Measurements from ENCODE around the gene AOC2. TPM values are rescaled to one million over a fixed set of nuclear protein-coding genes. Genes with fewer than 3 reads are reported as not detected.

The AOC2 gene
- total RNA-seq, 1 donor from 2014 or later, result 10.5 TPM

DNA sequence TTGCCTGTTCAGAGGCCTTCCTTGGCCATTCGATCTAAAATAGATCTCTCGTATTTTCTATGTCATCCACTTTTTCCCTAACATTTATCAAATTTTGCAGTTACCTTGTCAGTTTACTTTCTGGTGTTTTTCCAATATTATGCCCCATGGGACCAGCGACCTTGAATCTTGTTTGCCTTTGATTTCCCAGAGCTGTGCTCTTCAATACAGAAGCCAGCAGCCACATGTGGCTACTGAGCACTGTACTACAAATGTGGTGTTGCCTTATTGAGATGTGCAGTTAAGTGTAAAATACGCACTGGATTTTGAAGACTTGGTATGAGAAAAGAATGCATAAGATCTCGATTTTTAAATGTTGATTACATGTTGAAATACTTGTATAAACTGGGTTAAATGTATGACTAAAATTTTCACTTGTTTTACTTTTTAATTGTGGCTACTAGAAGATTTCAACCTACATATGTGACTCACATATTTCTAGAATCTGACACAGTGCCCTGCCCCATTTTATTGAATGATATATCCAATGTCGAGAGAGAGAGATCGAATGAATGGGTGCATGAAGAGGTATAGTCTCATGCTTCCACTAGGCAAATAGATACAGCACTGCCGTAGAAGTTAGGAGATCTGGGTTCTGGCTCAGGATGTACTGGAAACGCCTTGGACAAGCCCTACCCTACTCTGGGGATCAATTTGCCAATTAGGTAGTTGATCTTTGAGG is 12.0 kb upstream of the AOC2 start:
- no peak for DNase-seq (ENCODE audit: low spot score)

DNA sequence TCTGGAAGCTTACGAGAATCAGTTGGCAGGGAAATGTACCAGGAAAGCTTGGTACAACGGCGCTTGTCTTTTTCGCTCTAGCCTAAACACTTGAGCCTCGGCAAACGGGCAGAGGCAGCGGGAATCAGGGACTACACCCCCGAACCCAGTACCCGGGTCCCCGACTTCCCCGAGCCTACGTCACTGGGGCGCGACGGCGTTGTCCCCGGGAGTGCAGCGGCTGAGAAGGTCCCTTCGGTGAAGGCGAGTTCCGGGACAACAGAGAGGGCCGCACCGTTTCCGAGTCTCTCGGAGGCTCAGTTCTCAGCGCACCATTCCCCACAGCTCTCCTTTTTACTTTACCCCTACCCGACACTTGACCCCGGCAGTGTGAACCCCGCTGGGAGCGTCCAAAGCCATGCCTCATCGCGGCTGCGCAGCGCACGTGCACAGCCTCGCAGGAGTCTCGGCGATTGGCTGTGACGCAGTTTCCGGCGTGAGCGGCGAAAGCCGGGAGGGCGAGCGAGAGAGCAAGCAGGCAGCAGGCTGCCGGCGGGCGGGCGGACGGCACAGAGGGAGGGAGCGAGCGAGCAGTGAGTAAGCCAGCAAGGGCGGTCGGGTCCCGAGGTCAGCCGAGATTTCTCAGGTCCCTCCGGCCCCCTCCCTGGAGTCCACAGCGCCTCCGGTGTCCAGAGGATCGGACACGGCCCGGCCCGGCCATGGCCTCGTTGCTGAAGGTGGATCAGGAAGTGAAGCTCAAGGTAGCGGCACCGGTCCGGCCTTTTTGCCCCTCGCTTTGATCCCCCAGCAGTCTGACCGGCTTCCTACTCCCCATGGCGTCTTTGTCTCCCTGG is 11.2 kb upstream of the AOC2 start, which contains the start of gene PSME3:
Gene PSME3, plus strand, starts transcription at position 464 of the 833 bp plus-strand sequence. Its CDS starts 235 bp downstream, at position 699.
- DNase-seq (ENCODE audit: low spot score), result peak; percentile 97

DNA sequence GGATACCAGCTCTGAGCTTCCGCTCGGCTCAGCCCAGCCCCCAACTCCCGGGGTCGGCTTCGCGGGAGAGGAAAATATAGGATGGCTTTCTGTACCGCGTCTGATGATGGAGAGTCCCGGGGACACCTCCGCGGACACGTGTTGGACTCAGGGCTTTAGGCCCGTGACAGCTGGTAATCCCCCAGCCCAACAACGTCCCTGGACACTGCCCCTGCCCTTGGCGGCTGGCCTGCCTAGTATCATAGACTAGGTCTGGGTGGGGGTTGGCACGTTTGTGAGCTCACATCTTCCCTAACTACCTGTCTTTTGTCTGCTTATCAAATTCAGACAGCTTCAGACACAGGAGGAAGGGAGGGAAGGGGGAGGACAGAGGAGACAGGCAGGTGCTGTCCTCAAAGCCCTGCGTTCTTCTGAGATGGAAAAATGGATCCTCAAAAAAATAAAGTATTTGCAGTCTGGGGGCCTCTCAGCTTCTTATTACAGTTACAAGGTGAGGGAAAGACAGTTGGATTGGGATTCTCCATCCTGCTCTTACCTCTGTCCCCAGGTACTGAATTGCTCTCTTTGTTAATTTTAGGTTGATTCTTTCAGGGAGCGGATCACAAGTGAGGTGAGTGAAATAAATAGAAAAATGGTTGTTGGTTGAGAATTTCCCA is 10.5 kb upstream of the AOC2 start:
- DNase-seq (ENCODE audit: low spot score), result no peak

DNA sequence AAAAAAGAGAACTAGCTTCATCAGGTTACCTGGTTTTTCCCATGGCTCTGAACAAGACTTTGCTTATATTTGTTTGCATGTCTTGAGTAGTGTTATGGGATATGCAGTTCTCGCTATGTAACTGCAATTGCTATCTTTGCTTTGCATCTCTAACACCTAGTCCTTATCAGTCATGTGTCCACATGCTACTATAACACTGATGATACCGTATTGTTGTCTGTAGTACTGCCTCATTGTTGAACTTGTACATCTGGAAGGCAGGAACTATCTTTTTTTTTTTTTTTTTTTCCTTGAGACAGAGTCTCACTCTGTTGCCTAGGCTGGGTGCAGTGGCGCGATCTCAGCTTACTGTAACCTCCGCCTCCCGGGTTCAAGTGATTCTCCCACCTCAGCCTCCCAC is 8.6 kb upstream of the AOC2 start:
- DNase-seq (ENCODE audit: low spot score), result no peak

DNA sequence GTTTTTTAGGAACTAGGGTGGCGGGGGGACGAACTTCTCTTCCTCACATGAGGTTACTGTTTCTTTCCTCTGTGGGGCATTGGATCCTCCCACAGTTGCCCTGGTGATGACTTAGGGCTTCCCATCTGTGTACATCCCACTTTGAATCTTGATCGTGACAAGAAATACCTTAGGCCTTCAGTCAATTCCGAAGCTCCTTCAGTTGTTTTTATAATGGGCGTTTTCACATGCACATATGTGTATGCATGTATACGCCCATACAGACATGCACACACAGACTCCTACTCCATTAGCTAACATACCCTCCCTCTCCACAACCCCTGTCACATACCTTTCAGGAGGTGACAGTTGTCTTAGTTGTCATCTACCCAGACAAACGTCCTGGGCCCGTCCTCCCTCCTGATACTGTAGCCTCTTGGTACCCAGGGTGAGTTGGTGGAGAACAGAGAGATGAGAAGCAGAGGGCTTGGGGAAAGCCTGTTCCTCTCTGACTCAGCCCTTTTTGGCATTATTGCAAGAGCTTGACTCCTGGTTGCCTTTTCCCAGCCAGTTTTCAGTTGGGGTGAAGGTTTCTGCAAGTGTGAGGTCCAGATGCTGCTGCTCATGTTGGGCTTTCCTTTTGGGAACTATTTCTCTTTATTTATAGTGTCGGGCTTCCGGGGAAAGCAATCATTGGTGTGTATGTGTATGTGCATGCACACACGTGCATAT is 2.2 kb upstream of the AOC2 start:
- no peak for DNase-seq (ENCODE audit: low spot score)

DNA sequence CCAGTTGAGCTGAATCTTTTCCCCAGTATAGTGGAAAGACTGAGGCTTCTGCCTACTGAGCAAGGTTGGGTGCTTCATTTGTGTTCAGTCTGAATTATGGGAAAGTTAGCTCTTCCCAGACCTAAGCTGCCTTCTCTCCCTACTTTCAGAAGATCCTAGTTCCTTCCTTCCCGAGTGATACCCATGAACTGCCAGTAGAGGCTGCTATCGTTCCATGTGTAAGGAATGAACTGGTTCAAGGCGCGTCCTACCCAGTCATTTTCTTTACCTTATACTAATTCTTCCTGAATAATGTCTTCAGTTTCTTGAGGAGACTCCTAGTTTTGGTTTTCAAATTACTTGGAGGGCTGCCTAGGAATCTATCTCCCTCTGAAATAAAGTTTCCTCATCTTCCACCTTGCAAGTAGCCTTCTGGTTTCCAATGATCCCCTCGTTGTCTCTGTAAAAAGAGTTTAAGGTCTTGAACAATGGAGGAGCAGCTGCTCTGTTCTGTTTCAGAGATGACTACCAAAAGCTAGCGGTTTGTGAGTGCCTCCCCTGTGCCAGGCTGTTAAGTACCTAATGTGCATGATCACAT is 934 bp upstream of the AOC2 start:
- DNase-seq (ENCODE audit: low spot score), result no peak

DNA sequence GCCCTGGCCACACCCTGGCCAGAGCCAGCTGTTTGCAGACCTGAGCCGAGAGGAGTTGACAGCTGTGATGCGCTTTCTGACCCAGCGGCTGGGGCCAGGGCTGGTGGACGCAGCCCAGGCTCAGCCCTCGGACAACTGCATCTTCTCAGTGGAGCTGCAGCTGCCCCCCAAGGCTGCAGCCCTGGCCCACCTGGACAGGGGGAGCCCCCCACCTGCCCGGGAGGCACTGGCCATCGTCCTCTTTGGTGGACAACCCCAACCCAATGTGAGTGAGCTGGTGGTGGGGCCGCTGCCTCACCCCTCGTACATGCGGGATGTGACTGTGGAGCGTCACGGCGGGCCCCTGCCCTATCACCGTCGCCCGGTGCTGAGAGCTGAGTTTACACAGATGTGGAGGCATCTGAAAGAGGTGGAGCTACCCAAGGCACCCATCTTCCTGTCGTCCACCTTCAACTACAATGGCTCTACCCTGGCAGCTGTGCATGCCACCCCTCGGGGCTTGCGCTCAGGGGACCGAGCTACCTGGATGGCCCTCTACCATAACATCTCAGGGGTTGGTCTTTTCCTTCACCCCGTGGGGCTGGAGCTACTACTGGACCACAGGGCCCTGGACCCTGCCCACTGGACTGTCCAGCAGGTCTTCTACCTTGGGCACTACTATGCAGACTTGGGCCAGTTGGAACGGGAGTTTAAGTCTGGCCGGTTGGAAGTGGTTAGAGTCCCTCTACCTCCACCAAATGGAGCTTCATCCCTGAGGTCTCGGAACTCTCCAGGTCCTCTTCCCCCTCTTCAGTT is 578 bp downstream of the AOC2 start:
- DNase-seq (ENCODE audit: low spot score), result peak; percentile 85

DNA sequence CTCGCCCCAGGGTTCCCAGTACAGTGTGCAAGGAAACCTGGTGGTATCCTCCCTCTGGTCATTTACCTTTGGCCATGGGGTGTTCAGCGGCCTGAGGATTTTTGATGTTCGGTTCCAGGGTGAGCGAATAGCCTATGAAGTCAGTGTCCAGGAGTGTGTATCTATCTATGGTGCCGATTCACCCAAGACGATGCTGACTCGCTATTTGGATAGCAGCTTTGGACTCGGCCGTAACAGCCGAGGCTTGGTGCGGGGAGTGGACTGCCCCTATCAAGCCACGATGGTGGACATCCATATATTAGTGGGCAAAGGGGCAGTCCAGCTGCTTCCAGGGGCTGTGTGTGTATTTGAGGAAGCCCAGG is 1.2 kb downstream of the AOC2 start:
- peak; percentile 71 for DNase-seq (ENCODE audit: low spot score)

DNA sequence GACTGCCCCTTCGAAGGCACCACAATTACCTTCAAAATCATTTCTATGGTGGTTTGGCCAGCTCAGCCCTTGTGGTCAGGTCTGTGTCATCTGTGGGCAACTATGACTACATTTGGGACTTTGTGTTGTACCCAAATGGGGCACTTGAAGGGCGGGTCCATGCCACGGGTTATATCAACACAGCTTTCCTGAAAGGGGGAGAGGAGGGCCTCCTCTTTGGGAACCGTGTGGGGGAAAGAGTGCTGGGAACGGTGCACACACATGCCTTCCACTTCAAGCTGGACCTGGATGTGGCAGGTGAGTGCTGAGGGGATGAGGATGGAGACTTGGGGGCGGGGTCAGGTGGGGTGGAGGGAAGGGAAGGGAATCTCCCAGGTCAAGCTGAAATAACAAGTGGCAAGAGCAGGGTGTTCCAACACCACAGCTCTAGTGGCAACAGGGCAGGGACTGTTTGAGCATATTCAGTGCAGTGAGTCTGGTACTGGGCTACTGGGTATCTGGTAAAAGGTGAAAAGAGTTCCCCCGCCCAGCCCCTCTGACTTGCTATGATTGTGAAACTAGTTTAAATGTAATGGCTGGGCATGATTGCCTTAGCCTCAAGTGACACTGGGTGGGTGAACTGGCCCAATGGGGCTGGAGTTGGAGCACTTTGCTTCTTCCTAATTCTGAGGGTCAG is 1.7 kb downstream of the AOC2 start:
- peak; percentile 82 for DNase-seq (ENCODE audit: low spot score)

DNA sequence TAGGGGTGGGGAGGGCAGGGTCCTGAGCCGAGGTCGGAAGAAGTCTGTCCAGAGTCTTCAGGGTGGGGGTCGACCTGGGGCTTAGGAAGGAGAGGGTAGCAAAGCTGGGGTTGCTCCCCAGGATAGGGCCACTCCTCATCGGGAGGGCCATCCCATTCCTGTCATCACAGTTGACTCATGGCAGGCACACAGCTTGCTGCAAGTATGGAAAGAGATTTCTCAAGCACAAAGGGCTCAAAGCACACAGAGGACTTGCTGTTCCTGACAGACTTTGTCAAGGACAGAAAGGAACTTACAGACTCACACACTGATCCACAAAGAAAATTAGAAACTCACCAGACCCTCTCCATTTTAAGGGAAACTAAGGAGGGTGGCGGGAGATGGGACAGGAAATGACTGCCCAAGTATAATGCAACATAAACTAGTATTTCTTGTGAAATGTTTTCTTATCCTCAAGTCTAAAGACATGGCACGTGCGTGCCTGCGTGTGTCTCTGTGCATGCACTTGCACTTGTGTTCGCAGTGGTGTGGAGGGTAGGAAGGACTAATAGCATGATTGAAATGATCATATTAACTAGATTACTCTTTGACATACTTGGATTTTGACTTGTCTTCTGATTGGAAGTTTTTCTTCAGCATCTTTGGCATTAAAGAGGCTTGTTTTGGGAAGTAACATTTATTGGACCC is 2.4 kb downstream of the AOC2 start:
- DNase-seq (ENCODE audit: low spot score), result peak; percentile 49

DNA sequence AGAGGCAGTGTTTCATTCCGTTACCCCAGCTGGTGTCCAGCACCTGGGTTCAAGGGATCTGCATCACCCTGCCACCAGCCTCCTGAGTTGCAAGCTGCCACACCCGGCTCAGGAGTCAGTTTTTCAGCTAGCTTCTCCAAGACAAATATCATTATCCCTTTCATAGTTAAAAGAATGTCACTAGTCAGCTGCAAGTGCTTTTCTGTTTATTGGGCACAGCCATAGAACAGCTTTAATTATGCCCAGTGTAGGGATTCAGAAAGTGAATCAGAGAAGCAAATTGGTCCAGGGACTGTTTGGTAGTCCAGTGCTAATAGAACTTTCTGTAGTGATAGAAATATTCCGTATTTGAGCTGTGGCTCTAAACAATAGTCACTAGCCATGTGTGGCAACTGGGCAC is 3.7 kb downstream of the AOC2 start:
- DNase-seq (ENCODE audit: low spot score), result no peak

DNA sequence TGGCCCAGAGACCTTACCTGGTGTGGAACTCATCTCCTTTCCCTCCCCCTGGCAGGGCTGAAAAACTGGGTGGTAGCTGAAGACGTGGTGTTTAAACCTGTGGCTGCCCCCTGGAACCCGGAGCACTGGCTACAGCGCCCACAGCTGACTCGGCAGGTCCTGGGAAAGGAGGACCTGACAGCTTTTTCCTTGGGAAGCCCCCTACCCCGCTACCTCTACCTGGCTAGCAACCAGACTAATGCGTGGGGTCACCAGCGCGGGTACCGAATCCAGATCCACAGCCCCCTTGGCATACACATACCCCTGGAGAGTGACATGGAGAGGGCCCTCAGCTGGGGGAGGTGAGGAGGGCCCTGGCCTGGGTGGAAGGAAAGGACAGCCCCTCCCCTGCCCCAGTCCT is 4.7 kb downstream of the AOC2 start:
- peak; percentile 55 for DNase-seq (ENCODE audit: low spot score)

DNA sequence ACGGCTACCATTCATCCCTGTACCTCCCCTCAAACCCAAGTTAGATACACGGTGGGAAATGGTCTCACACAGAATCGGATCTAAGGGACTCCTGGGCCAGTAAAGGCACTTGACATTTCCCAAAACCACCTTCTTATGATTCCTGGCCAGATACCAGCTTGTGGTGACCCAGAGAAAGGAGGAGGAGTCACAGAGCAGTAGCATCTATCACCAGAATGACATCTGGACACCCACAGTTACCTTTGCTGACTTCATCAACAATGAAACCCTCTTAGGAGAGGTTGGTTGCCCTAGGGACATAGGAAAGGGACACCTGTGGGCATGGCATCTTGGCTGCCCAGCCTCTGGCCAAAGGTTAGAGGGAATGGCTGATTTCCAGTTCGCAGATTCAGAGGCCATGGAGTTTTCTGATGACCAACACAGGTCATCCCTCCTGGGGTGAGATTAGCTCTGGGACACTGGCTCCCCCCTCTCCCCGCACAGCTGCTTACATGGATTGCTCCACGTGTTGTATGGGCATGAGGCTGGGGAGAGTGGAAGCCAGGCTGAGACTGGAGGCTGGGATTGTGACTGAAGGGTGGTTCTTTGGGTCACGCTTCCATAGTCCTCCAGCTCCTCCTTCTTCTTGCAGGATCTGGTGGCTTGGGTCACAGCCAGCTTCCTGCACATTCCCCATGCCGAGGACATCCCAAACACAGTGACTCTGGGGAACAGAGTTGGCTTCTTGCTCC is 5.2 kb downstream of the AOC2 start:
- peak; percentile 64 for DNase-seq (ENCODE audit: low spot score)

DNA sequence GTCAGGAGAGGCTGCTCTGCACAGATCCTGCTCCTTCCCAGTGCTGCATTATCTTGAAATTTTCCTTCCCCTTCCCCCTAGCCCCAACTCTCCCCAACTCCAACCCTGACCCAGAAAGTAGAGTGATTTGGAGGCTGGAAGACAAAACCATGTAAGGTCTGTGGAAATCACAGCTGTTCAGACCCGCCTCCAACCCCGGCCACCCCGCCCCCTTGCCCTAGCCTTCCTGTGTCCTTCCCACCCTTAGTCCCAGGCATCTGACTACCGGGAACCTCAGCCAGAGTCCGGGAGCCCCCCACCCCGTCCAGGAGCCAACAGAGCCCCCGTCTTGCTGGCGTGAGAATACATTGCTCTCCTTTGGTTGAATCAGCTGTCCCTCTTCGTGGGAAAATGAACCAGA is 6.6 kb downstream of the AOC2 start, which contains the start of gene AOC3:
Gene AOC3, plus strand, starts transcription at position 246 of the 400 bp plus-strand sequence. Its CDS starts 145 bp downstream, at position 391.
- peak; percentile 90 for DNase-seq (ENCODE audit: low spot score)

DNA sequence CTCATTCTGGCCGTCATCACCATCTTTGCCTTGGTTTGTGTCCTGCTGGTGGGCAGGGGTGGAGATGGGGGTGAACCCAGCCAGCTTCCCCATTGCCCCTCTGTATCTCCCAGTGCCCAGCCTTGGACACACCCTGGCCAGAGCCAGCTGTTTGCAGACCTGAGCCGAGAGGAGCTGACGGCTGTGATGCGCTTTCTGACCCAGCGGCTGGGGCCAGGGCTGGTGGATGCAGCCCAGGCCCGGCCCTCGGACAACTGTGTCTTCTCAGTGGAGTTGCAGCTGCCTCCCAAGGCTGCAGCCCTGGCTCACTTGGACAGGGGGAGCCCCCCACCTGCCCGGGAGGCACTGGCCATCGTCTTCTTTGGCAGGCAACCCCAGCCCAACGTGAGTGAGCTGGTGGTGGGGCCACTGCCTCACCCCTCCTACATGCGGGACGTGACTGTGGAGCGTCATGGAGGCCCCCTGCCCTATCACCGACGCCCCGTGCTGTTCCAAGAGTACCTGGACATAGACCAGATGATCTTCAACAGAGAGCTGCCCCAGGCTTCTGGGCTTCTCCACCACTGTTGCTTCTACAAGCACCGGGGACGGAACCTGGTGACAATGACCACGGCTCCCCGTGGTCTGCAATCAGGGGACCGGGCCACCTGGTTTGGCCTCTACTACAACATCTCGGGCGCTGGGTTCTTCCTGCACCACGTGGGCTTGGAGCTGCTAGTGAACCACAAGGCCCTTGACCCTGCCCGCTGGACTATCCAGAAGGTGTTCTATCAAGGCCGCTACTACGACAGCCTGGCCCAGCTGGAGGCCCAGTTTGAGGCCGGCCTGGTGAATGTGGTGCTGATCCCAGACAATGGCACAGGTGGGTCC is 7.2 kb downstream of the AOC2 start:
- peak; percentile 55 for DNase-seq (ENCODE audit: low spot score)

DNA sequence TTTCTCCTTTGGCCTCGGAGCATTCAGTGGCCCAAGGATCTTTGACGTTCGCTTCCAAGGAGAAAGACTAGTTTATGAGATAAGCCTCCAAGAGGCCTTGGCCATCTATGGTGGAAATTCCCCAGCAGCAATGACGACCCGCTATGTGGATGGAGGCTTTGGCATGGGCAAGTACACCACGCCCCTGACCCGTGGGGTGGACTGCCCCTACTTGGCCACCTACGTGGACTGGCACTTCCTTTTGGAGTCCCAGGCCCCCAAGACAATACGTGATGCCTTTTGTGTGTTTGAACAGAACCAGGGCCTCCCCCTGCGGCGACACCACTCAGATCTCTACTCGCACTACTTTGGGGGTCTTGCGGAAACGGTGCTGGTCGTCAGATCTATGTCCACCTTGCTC is 8.0 kb downstream of the AOC2 start:
- DNase-seq (ENCODE audit: low spot score), result peak; percentile 85

DNA sequence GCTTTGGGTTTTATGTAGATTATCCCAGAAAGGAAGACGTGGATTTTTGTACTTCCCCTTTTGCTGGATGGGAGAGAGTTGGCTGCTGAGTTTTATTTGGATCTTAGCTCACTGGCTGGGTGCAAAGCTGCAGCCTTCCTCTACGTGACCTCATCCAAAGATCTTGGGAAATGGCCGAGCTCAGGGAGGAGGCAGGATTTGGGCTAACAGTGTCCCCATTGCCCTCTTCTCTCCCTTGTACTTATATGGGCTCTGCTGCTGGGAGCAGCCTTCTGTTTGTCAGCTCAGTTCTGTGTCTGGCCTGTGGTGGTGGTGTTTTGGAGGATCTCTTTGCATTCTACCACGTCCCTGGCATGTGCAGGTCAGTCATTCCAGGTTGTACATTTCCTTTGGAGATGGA is 8.6 kb downstream of the AOC2 start:
- no peak for DNase-seq (ENCODE audit: low spot score)
